Keratinocyte (primary cell): Measurements from ENCODE around the gene KIR3DL1. TPM values are rescaled to one million over a fixed set of nuclear protein-coding genes. Genes with fewer than 3 reads are reported as not detected.
"Not testable (repeated sequence)": the region's sequence is repeated elsewhere in the genome, so short reads cannot be mapped to it uniquely, and the experiment has no call there.

Experiments used
- DNase-seq: peaks from one replicate; pipeline ENCODE4 v3.0.0-alpha.2; 2011; ENCODE audit warnings: low read depth, missing footprints, low spot score
- FAIRE-seq: peaks from 2 replicates; lab custom pipeline; 2011; peaks lifted over from hg19 to GRCh38; lab: Jason Lieb, UNC
- H2AFZ ChIP-seq: 2 replicates; pipeline ENCODE4 v1.6.0; 2012; ENCODE audit warnings: low read length, control low read depth, inconsistent platforms; ENCODE audit not compliant: control insufficient read depth
- H3K27ac ChIP-seq: 2 replicates; pipeline ENCODE4 v1.5.1; 2011; ENCODE audit warnings: low read length; ENCODE audit not compliant: control insufficient read depth, insufficient read depth
- H3K27me3 ChIP-seq: 3 replicates; pipeline ENCODE4 v1.6.0; 2011; ENCODE audit warnings: low read length; ENCODE audit not compliant: control insufficient read depth, insufficient read depth; ENCODE audit errors: extremely low read depth
- H3K36me3 ChIP-seq, 2 experiments: 2 replicates in 1 of 2; 3 replicates in 1 of 2; pipeline ENCODE4 v1.5.1; 2011; ENCODE audit warnings: low read length in 2 of 2, mild to moderate bottlenecking in 1 of 2; ENCODE audit not compliant: control insufficient read depth in 2 of 2, insufficient read depth in 2 of 2; ENCODE audit errors: extremely low read depth in 1 of 2
- H3K4me1 ChIP-seq: 3 replicates; pipeline ENCODE4 v1.5.1; 2011; ENCODE audit warnings: low read length; ENCODE audit not compliant: control insufficient read depth, insufficient read depth; ENCODE audit errors: extremely low read depth
- H3K4me2 ChIP-seq: 3 replicates; pipeline ENCODE4 v1.6.0; 2011; ENCODE audit warnings: low read depth, low read length; ENCODE audit not compliant: control insufficient read depth, insufficient read depth; ENCODE audit errors: extremely low read depth
- H3K4me3 ChIP-seq, 3 experiments: fragments of 200-600 bp in 1 of 3; sonication (generic) in 1 of 3; 2 replicates in 2 of 3; 3 replicates in 1 of 3; pipeline ENCODE4 v1.5.1; 2011 to 2016; ENCODE audit warnings: low read length in 3 of 3, mild to moderate bottlenecking in 3 of 3, control low read depth in 2 of 3, inconsistent platforms in 1 of 3, low read depth in 1 of 3, mixed read lengths in 1 of 3, mixed run types in 1 of 3, moderate library complexity in 1 of 3; ENCODE audit not compliant: control insufficient read depth in 2 of 3, insufficient read depth in 2 of 3; ENCODE audit errors: extremely low read depth in 1 of 3
- H3K79me2 ChIP-seq: 2 replicates; pipeline ENCODE4 v1.6.0; 2012; ENCODE audit warnings: low read length; ENCODE audit not compliant: control insufficient read depth, insufficient read depth
- H3K9ac ChIP-seq: 3 replicates; pipeline ENCODE4 v1.6.0; 2011; ENCODE audit warnings: low read length; ENCODE audit not compliant: control insufficient read depth, insufficient read depth; ENCODE audit errors: extremely low read depth
- H3K9me1 ChIP-seq: 3 replicates; pipeline ENCODE4 v1.6.0; 2011; ENCODE audit warnings: low read length; ENCODE audit not compliant: control insufficient read depth, insufficient read depth; ENCODE audit errors: extremely low read depth
- H3K9me3 ChIP-seq: 2 replicates; pipeline ENCODE4 v1.5.1; 2012; ENCODE audit warnings: low read depth, low read length; ENCODE audit not compliant: control insufficient read depth
- H4K20me1 ChIP-seq: 3 replicates; pipeline ENCODE4 v1.6.0; 2011; ENCODE audit warnings: low read length; ENCODE audit not compliant: control insufficient read depth, insufficient read depth; ENCODE audit errors: extremely low read depth
- CTCF ChIP-seq, 3 experiments: IDR thresholded peaks in 1 of 3; conservative IDR thresholded peaks in 1 of 3; optimal IDR thresholded peaks in 1 of 3; 2 replicates in 2 of 3; 3 replicates in 1 of 3; pipeline versions ENCODE3 to v1.5.1; 2011; ENCODE audit warnings: low read length in 3 of 3, mild to moderate bottlenecking in 3 of 3, moderate library complexity in 2 of 3, control low read depth in 1 of 3, inconsistent platforms in 1 of 3; ENCODE audit not compliant: insufficient read depth in 2 of 3; ENCODE audit errors: extremely low read depth in 1 of 3
- EZH2 ChIP-seq: IDR thresholded peaks from one replicate; pipeline ENCODE4 v1.6.1; 2012; ENCODE audit warnings: inconsistent platforms, mild to moderate bottlenecking, low read length, moderate library complexity
- dilution Hi-C: fragments of 300-500 bp; cut with MboI; formaldehyde crosslinking; loops from one replicate; pipeline ENCODE4 v1.7.0; 2020; ENCODE audit warnings: low sequenced_read_pairs; ENCODE audit not compliant: extremely low pct_ligation_motif_present
- polyA plus RNA-seq, 5 experiments: library from polyadenylated mRNA; depleted of rRNA in 3 of 5; stranded (reverse) in 3 of 5; stranded (forward) in 1 of 5; unstranded in 1 of 5; fragments of >200 nt; gene quantifications; 1 replicate in 1 of 5; 2 replicates in 3 of 5; 3 replicates in 1 of 5; pipeline versions ENCODE4 v1.2.1 to v1.2.3, GENCODE V29; 2011 to 2012; ENCODE audit warnings: missing spikeins in 2 of 5, low read depth in 1 of 5, low replicate concordance in 1 of 5

The KIR3DL1 gene
- polyA plus RNA-seq, 1 donor (not counting 4 experiments of a cell fraction or from before 2014, with no cell fraction given) = not detected

- H3K4me3 ChIP-seq, H3K27me3 ChIP-seq, H3K9me1 ChIP-seq, H4K20me1 ChIP-seq, H3K4me2 ChIP-seq, H3K9me3 ChIP-seq, dilution Hi-C loops, FAIRE-seq, H2AFZ ChIP-seq, H3K27ac ChIP-seq, DNase-seq, H3K79me2 ChIP-seq, H3K4me1 ChIP-seq, H3K9ac ChIP-seq, H3K36me3 ChIP-seq: not testable (repeated sequence)
Observed at GRCh38 chr19:54859421-54859820, 43.2 kb downstream of the KIR3DL1 start.

GRCh38 chr19:54863459-54863858, 47.2 kb downstream of the KIR3DL1 start:
- not testable (repeated sequence) for H3K4me2 ChIP-seq

GRCh38 chr19:54871696-54872095, 55.4 kb downstream of the KIR3DL1 start:
- Histone ChIP-seq H4K20me1 (no peaks in the 10 kb centered on the region), H3K4me3 (no peak overlapping the region), H3K9ac (no peak overlapping the region), H2AFZ (no peak overlapping the region), H3K4me1 (no peaks in the 10 kb centered on the region), H3K9me3 (no peaks in the 10 kb centered on the region), H3K79me2 (no peaks in the 10 kb centered on the region), H3K27me3 (no peaks in the 10 kb centered on the region), H3K9me1 (no peaks in the 10 kb centered on the region), H3K4me2 (no peak overlapping the region), H3K27ac (no peak overlapping the region), H3K36me3 (no peaks in the 10 kb centered on the region)
- DNase-seq (no peak), FAIRE-seq (no peak)
- dilution Hi-C loops = no loop called here
- TF ChIP-seq CTCF (optimal IDR thresholded peaks at IDR 0.05 in 1 of 3, IDR thresholded peaks at IDR 0.05 in 1 of 3, conservative IDR thresholded peaks at IDR 0.05 in 1 of 3; ENCODE audit: extremely low read depth in 1 of 3, insufficient read depth in 2 of 3, low read length in 3 of 3) (no peak), EZH2 (no peak)

More at GRCh38 chr19:54863459-54863858, 47.2 kb downstream of the KIR3DL1 start:
- H3K27ac ChIP-seq, H3K79me2 ChIP-seq, H3K9ac ChIP-seq, FAIRE-seq, H2AFZ ChIP-seq, dilution Hi-C loops, DNase-seq, H3K36me3 ChIP-seq, H3K27me3 ChIP-seq, H4K20me1 ChIP-seq, H3K9me3 ChIP-seq, H3K4me3 ChIP-seq, H3K4me1 ChIP-seq, H3K9me1 ChIP-seq: not testable (repeated sequence)
